ENCODE results near the gene PRKCA.

The PRKCA gene

DNA sequence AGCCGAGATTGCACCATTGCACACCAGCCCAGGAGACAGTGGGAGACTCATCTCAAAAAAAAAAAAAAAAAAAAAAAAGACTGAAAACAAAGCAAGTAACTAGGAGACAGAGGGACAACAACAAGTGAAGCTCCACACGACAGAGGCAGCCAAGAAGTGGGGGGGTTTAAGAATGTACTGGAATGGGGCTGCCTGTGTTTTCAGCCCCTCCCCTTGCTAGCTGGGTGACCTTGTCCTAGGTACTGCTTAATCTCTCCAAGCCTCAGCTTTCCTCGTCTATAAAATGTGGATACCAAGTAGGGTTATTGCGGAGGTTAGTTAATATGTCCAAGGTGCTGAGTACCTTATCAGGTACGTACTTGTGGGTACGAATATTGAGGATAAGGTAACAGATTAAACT is 368.7 kb downstream of the PRKCA start:
- H4K8ac ChIP-seq (ENCODE audit: low read depth, low read length): no peak overlapping the region
- no peak overlapping the region for H3K9ac ChIP-seq (ENCODE audit: low read depth, low read length, poor library complexity)
- no peak overlapping the region for H2AFZ ChIP-seq (ENCODE audit: low read length)
- H3K9me3 ChIP-seq (replicated peaks in 1 of 2; ENCODE audit: control insufficient read depth in 2 of 2, insufficient read depth in 1 of 2, low read depth in 1 of 2, low read length in 2 of 2): peaks cover 0 to 6% of the 10 kb centered on the region in 2 donors
- H3K18ac ChIP-seq (ENCODE audit: low read length): no peak overlapping the region
- no peaks in the 10 kb centered on the region for H3K36me3 ChIP-seq (replicated peaks in 1 of 2; ENCODE audit: control insufficient read depth in 2 of 2, insufficient read depth in 2 of 2, low read length in 2 of 2)
- no peak overlapping the region for H2AK5ac ChIP-seq (ENCODE audit: low read depth, low read length)
- no peak overlapping the region for H3K14ac ChIP-seq (ENCODE audit: low read length)
- peaks cover 2 to 4% of the 10 kb centered on the region in 2 donors for H3K4me1 ChIP-seq (ENCODE audit: control insufficient read depth in 2 of 2, insufficient read depth in 1 of 2, low read depth in 1 of 2, low read length in 2 of 2)
- H3K27ac ChIP-seq (replicated peaks; ENCODE audit: low read length): no peak overlapping the region
- no peak overlapping the region for H3K4me2 ChIP-seq (ENCODE audit: insufficient read depth, low read length, poor library complexity, severe bottlenecking)
- no peak overlapping the region for H2BK5ac ChIP-seq (ENCODE audit: low read length)
- no peaks in the 10 kb centered on the region for H3K79me1 ChIP-seq (ENCODE audit: low read depth, low read length)
- no CpG with 5 or more reads among the region's 6 CpGs for WGBS, 2 donors (ENCODE audit: extremely low coverage in 2 of 2, insufficient read length in 2 of 2, insufficient replicate concordance in 1 of 2)
- no peak overlapping the region for H2BK12ac ChIP-seq (ENCODE audit: low read length)
- no peak overlapping the region for H4K91ac ChIP-seq (ENCODE audit: low read depth, low read length, poor library complexity)
- no peaks in the 10 kb centered on the region for H3K27me3 ChIP-seq (ENCODE audit: control insufficient read depth in 3 of 3, insufficient read depth in 3 of 3, low read depth in 1 of 3, low read length in 3 of 3)
- no peak overlapping the region for H3K23ac ChIP-seq (ENCODE audit: low read depth, low read length, poor library complexity)
- no peak overlapping the region for H2BK15ac ChIP-seq (ENCODE audit: low read length)
- no peak overlapping the region for H3K4me3 ChIP-seq (ENCODE audit: low read length in 2 of 2)
- no peak for DNase-seq (ENCODE audit: low spot score)
- H2BK120ac ChIP-seq (ENCODE audit: low read depth, low read length): no peak overlapping the region
- H3K4ac ChIP-seq (ENCODE audit: low read length): no peak overlapping the region

DNA sequence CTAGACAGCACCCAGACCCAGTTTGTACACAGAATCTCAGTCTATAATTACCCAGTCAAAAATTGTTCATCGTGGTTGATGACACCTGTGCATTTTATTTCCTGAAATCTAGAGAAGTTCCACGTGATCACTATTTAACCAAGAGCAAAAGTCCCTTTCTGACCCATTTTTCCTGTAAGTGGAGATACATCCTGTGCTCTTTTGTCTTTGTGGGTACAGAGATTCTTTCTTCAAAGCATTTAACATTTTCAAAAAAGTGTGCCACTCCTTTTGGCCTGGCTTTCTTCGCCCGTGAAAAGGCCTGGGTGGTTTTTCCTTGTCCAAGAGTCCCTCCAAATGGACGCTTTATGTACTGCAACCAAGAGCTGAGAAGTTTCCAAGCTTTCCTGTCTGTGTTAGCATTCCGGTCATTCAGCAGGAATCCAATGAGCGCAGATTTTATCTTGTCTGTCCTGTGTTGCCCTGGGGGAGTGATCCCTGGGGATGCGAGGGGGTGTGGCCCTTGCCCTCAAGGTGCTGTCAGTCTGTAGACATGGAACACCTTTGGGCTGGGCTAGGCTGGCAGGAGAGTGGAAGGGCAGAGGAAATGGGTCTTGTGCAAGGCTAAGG is 371.4 kb downstream of the PRKCA start:
- no peak overlapping the region for H4K8ac ChIP-seq (ENCODE audit: low read depth, low read length)
- H3K4ac ChIP-seq (ENCODE audit: low read length): no peak overlapping the region
- no peak overlapping the region for H3K4me2 ChIP-seq (ENCODE audit: insufficient read depth, low read length, poor library complexity, severe bottlenecking)
- H2BK15ac ChIP-seq (ENCODE audit: low read length): no peak overlapping the region
- H4K91ac ChIP-seq (ENCODE audit: low read depth, low read length, poor library complexity): peak overlapping the region; percentile 28
- no peak overlapping the region for H2BK5ac ChIP-seq (ENCODE audit: low read length)
- DNase-seq (ENCODE audit: low spot score): peak; percentile 56
- H2BK12ac ChIP-seq (ENCODE audit: low read length): peak overlapping the region; percentile 4
- H3K27ac ChIP-seq (replicated peaks; ENCODE audit: low read length): no peak overlapping the region
- H2BK120ac ChIP-seq (ENCODE audit: low read depth, low read length): no peak overlapping the region
- H3K4me3 ChIP-seq (ENCODE audit: low read length in 2 of 2): no peak overlapping the region
- H2AFZ ChIP-seq (ENCODE audit: low read length): no peak overlapping the region
- no peak overlapping the region for H3K23ac ChIP-seq (ENCODE audit: low read depth, low read length, poor library complexity)
- H3K79me1 ChIP-seq (ENCODE audit: low read depth, low read length): no peaks in the 10 kb centered on the region
- no peak overlapping the region for H3K14ac ChIP-seq (ENCODE audit: low read length)
- no CpG with 5 or more reads among the region's 8 CpGs for WGBS, 2 donors (ENCODE audit: extremely low coverage in 2 of 2, insufficient read length in 2 of 2, insufficient replicate concordance in 1 of 2)
- no peaks in the 10 kb centered on the region for H3K36me3 ChIP-seq (replicated peaks in 1 of 2; ENCODE audit: control insufficient read depth in 2 of 2, insufficient read depth in 2 of 2, low read length in 2 of 2)
- H2AK5ac ChIP-seq (ENCODE audit: low read depth, low read length): no peak overlapping the region
- peaks cover 4 to 7% of the 10 kb centered on the region in 2 donors for H3K4me1 ChIP-seq (ENCODE audit: control insufficient read depth in 2 of 2, insufficient read depth in 1 of 2, low read depth in 1 of 2, low read length in 2 of 2)
- no peaks in the 10 kb centered on the region for H3K27me3 ChIP-seq (ENCODE audit: control insufficient read depth in 3 of 3, insufficient read depth in 3 of 3, low read depth in 1 of 3, low read length in 3 of 3)
- no peak overlapping the region for H3K9ac ChIP-seq (ENCODE audit: low read depth, low read length, poor library complexity)
- no peak overlapping the region for H3K18ac ChIP-seq (ENCODE audit: low read length)
- H3K9me3 ChIP-seq (replicated peaks in 1 of 2; ENCODE audit: control insufficient read depth in 2 of 2, insufficient read depth in 1 of 2, low read depth in 1 of 2, low read length in 2 of 2): peaks cover 0 to 10% of the 10 kb centered on the region in 2 donors

DNA sequence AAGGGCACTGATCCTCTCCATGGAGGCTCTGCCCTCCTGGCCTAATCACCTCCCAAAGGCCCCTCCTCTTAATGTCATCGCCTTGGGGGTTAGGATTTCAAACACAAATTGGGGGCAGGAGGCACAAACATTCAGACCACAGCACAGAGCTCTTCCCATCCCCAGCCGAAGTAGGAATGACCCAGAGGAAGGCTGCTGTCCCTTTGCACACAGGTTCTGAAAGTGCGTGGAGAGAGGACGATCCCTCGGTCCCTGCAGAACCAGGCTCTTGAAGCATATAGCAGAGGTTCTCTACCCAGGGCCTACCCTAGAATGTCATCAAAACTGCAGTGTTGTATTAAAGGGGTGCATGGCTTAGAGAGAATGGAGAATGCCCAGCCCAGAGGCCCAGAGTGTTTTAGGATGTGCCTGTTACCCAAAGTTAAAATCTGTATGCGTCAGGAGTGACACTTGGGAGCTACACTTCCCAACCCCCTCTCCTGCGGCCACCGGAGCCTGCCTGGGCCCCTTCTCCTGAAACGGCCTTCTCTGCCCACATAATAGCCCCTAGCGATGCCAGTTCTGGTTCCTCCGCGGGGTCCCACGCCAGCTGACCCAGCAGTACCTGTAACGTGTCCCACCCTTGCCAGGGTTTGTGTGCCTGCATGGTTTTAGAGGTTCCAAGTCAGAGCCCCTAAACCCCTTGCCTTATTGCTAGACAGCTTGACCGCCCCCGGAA is 373.0 kb downstream of the PRKCA start:
- Histone ChIP-seq H2BK12ac (ENCODE audit: low read length) (no peak overlapping the region), H3K79me1 (ENCODE audit: low read depth, low read length) (no peaks in the 10 kb centered on the region), H2AK5ac (ENCODE audit: low read depth, low read length) (no peak overlapping the region), H4K8ac (ENCODE audit: low read depth, low read length) (no peak overlapping the region), H3K9ac (ENCODE audit: low read depth, low read length, poor library complexity) (no peak overlapping the region), H3K14ac (ENCODE audit: low read length) (no peak overlapping the region), H2BK120ac (ENCODE audit: low read depth, low read length) (no peak overlapping the region), H3K23ac (ENCODE audit: low read depth, low read length, poor library complexity) (no peak overlapping the region), H3K4me1 (ENCODE audit: control insufficient read depth in 2 of 2, insufficient read depth in 1 of 2, low read depth in 1 of 2, low read length in 2 of 2) (peaks cover 4 to 7% of the 10 kb centered on the region in 2 donors), H3K18ac (ENCODE audit: low read length) (peak overlapping the region; percentile 8), H3K4me3 (ENCODE audit: low read length in 2 of 2) (no peak overlapping the region), H3K27ac (replicated peaks; ENCODE audit: low read length) (no peak overlapping the region), H4K91ac (ENCODE audit: low read depth, low read length, poor library complexity) (no peak overlapping the region), H3K4ac (ENCODE audit: low read length) (no peak overlapping the region), H2BK5ac (ENCODE audit: low read length) (no peak overlapping the region), H2BK15ac (ENCODE audit: low read length) (no peak overlapping the region), H3K27me3 (ENCODE audit: control insufficient read depth in 3 of 3, insufficient read depth in 3 of 3, low read depth in 1 of 3, low read length in 3 of 3) (no peaks in the 10 kb centered on the region), H3K4me2 (ENCODE audit: insufficient read depth, low read length, poor library complexity, severe bottlenecking) (no peak overlapping the region), H3K9me3 (replicated peaks in 1 of 2; ENCODE audit: control insufficient read depth in 2 of 2, insufficient read depth in 1 of 2, low read depth in 1 of 2, low read length in 2 of 2) (peaks cover 0 to 6% of the 10 kb centered on the region in 2 donors), H3K36me3 (replicated peaks in 1 of 2; ENCODE audit: control insufficient read depth in 2 of 2, insufficient read depth in 2 of 2, low read length in 2 of 2) (no peaks in the 10 kb centered on the region), H2AFZ (ENCODE audit: low read length) (no peak overlapping the region)
- no CpG with 5 or more reads among the region's 16 CpGs for WGBS, 2 donors (ENCODE audit: extremely low coverage in 2 of 2, insufficient read length in 2 of 2, insufficient replicate concordance in 1 of 2)
- no peak for DNase-seq (ENCODE audit: low spot score)

DNA sequence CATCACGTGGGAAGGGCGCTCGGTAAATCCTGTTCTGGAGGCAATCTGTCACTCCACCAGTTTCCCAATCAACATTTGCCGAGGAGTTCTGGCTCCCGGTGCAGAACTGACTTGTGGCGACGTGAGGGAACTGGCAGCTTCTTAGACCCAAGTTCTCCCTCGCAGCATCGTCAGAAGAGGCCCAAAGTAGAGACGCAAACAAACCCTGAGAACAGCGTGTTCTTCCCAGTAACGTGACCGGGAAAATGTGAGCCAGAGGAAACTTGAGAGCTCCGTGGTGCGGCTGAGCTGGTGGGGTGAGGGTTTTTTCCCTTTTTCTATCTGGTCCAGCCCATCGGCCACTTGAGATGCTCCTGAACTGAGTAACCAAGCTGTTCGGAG is 373.6 kb downstream of the PRKCA start:
- Histone ChIP-seq H3K27ac (replicated peaks; ENCODE audit: low read length) (no peak overlapping the region), H3K79me1 (ENCODE audit: low read depth, low read length) (no peaks in the 10 kb centered on the region), H3K18ac (ENCODE audit: low read length) (peak overlapping the region; percentile 8), H3K27me3 (ENCODE audit: control insufficient read depth in 3 of 3, insufficient read depth in 3 of 3, low read depth in 1 of 3, low read length in 3 of 3) (no peaks in the 10 kb centered on the region), H3K23ac (ENCODE audit: low read depth, low read length, poor library complexity) (no peak overlapping the region), H3K4ac (ENCODE audit: low read length) (no peak overlapping the region), H2BK15ac (ENCODE audit: low read length) (no peak overlapping the region), H3K4me1 (ENCODE audit: control insufficient read depth in 2 of 2, insufficient read depth in 1 of 2, low read depth in 1 of 2, low read length in 2 of 2) (peaks cover 4 to 7% of the 10 kb centered on the region in 2 donors), H2BK5ac (ENCODE audit: low read length) (no peak overlapping the region), H4K8ac (ENCODE audit: low read depth, low read length) (no peak overlapping the region), H3K14ac (ENCODE audit: low read length) (no peak overlapping the region), H2BK120ac (ENCODE audit: low read depth, low read length) (no peak overlapping the region), H2AFZ (ENCODE audit: low read length) (peak overlapping the region; percentile 3), H3K9ac (ENCODE audit: low read depth, low read length, poor library complexity) (no peak overlapping the region), H2AK5ac (ENCODE audit: low read depth, low read length) (no peak overlapping the region), H2BK12ac (ENCODE audit: low read length) (no peak overlapping the region), H3K36me3 (replicated peaks in 1 of 2; ENCODE audit: control insufficient read depth in 2 of 2, insufficient read depth in 2 of 2, low read length in 2 of 2) (no peaks in the 10 kb centered on the region), H4K91ac (ENCODE audit: low read depth, low read length, poor library complexity) (no peak overlapping the region), H3K4me3 (ENCODE audit: low read length in 2 of 2) (no peak overlapping the region), H3K9me3 (replicated peaks in 1 of 2; ENCODE audit: control insufficient read depth in 2 of 2, insufficient read depth in 1 of 2, low read depth in 1 of 2, low read length in 2 of 2) (peaks cover 0 to 6% of the 10 kb centered on the region in 2 donors), H3K4me2 (ENCODE audit: insufficient read depth, low read length, poor library complexity, severe bottlenecking) (no peak overlapping the region)
- DNase-seq (ENCODE audit: low spot score): no peak
- WGBS, 2 donors (ENCODE audit: extremely low coverage in 2 of 2, insufficient read length in 2 of 2, insufficient replicate concordance in 1 of 2): no CpG with 5 or more reads among the region's 17 CpGs

Data from neuronal stem cell (in vitro differentiated cells).